NCI-H128 (cell line): Measurements from ENCODE around the gene PCDH12.

Experiments
- DNase-seq: peaks from one replicate; lab custom pipeline; 2025; ENCODE audit not compliant: unreplicated experiment; lab: John Stamatoyannopoulos, UW

Gene PCDH12

DNA sequence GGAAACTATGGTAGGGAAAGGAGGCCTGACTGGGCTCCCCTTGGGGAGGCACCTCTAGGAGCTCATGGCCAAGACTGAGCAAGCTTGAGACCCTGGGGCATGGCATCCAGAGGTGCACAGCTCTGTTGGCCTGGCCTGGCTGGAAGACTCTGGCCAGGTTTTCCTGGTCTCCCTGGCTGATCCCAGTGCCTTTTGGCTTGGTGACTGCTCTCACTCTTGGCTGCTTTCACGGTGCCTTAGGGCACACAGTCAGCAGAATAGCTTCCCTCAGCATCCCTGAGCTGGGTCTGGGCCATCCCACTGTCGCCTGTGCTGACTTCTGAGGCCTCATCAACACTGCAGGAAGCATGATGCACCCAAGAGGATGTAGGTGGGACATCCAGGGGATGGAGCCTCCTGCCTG is 47.7 kb downstream of the PCDH12 start:
- no peak for DNase-seq

DNA sequence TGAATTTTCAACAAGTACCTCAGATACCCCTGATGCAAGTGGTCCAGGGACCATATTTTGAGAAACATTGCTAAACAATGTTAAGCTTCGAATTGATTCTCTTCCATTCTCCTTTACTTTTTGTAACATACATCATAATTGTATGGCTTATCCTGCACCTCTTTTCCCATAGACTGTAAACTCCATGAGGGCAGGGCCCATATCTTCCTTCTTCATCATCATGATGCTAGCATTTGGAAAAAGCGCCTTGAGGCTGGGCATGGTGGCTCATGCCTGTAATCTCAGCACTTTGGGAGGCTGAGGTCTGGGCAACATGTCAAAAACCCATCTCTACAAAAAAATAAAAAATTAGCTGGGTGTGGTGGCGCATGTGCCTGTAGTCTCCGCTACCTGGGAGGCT is 48.8 kb downstream of the PCDH12 start:
- no peak for DNase-seq

DNA sequence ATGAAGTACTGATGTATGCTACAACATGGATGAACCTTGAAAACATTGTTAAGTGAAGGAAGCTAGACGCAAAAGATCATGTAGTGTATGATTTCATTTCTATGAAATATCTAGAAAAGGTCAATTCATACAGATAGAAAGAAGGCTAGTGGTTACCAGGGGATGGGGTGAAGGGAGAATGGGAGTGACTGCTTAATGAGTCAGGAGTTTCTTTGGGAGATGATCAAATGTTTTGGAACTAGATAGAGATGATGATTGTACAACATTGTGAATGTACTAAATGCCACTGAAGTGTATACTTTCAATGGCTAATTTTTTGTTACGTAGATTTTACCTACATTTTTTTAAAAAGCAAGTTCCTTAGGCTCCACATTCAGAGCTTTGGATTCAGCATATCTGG is 49.2 kb downstream of the PCDH12 start:
- DNase-seq: no peak

DNA sequence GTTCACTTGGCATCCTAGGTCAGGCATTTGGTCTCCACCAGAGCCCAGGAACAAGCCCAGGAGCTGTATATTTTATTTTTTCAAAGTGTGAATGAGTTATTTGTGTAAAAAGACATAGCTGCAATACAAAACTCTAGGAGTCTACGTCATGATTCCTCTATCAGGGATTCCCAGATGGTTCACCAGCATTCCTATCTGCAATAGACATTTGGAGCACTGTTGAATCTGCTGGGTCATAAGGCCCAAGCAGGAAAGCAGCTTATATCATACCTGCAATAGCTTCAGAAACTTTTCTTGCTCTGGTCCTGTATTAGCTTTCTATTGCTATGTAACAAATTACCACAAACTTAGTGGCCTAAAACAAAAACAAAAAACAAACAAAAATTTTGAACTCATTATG is 51.0 kb downstream of the PCDH12 start:
- no peak for DNase-seq

DNA sequence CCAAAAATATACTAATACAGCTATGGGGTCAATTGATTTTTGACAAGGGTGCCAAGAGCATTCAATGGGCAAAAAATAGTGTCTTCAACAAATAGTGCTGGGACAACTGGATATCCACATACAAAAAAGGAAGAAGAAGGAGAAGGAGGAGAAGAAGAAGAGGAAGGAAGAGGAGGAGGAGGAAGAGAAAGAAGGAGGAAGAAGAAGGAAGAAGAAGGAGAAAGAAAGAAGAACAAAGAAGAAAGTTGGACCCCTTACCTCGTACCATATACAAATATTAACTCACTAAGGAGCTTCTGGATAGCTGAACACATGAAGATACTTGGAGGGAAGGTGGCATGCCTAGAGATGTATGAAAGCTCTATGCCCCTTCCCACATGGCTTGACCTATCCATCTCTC is 51.5 kb downstream of the PCDH12 start:
- DNase-seq: no peak

DNA sequence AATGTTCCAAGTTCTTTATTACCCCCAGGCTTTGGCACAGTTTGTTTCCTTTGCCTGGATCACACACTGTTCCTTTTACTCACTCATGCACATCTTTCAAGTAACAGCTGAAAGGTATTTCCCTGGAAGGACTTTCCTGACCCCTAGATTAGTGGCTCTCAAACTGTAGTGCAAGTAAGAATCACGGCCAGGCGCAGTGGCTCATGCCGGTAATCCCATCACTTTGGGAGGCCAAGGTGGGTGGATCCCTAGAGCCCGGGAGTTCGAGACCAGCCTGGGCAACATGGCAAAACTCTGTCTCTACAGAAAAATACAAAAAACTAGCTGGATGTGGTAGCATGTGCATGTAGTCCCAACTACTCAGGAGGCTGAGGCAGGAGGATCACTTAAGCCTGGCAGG is 53.5 kb downstream of the PCDH12 start:
- DNase-seq: no peak

DNA sequence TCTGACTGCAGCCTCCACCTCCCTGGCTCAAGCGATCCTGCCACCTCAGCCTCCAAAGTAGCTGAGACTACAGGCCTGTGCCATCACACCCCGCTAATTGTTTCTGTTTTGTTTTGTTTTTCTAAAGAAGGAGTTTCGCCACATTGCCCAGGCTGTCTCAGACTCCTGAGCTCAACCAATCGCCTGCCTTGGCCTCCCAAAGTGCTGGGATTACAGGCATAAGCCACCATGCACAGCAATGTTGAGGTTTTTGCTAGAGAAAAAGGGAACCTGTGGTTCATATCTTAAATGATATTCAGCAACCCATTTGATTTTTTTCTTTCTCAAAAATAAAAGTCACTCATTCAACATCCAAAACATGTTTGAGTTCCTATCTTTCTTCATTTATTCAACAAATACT is 54.7 kb downstream of the PCDH12 start:
- DNase-seq: no peak

DNA sequence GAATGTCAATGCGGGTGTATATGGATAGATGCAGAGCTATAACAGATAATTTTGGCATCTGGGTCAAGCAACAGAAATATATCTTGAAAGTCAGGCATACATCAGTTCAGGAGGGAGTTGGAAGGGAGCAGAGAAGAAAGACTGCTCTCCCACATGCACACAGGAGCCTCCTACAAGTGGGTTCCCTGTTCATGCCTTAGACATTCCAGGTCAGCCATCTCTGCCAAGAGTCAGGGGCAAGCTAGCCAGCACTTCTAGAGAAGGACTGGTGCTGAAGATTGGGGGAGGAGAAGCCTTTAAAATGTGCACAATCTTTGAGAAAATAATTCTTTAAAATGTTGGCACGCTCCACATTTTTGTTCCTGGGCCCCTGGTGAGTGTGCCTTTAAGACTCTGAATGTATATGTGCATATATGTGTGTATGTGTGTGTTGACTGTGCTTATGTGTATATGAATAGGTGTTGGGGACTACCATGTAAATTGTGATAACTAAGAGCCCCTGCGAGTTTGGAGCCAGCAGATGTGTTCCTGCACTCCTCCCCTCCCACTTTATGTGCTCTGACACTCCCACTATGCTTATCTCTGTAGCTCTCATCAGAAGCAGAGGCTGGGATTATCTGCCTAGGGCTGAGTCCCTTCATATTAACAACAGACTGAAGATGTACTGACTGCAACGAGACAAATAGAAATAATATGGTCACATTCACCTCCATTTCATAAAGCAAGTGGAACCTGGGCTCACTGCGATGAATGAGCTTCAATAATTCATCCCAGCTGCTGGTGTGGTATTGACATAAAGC is 55.8 kb downstream of the PCDH12 start:
- no peak for DNase-seq

DNA sequence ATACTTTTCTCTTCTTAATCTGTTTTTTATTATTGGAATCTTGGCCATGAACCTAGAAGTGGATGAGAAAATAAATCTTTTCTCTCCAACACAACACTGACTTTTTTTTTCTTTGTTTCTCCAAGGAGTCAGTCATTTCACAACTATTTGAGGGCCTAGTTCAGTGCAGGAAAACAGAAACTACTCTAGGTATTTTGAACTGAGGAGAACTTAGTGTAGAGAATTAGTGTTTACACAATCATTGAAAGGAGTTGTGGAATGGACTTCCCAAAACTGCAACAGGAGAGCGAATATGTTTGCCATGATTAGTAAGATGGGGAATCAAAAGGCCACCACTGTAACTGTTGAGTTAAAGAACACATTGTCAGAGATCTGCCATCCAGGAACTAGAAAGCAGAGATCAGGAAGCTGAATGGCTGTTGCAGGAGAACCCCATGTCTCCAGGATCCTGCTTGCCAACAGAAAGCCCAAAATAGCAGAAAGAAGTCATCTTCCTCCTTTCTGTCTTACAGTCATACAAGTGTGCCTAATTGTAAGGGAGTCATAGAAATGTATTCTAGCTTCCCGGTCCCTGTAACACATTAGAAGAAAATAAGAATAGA is 59.5 kb downstream of the PCDH12 start:
- no peak for DNase-seq

DNA sequence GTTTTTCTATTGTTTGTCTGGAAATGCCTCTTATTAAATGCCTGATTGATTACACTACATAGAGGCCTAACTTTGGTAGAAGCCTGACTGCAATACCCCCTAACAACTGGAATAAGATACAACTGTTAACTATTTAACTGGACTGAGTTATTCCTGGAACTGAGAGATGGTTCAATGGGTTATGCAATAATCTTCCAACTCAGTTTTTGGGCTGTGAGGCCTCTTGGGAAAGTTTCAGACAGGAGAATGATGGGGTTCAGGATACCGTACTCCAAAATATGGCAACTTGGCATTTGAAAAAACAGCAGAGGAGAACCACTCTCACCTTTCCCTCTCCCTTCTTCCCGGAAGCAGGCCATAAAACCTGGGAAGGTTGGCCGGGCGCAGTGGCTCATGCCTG is 60.6 kb downstream of the PCDH12 start:
- DNase-seq: no peak
